Fibroblast of the conjunctiva (primary cell): ENCODE measurements around the gene SCN3A.

ENCODE experiments used
- DNase-seq: peaks from one replicate; pipeline ENCODE4 v3.0.0-alpha.2; 2010; ENCODE audit warnings: low read depth

SCN3A gene

GRCh38 chr2:165056564-165056963, 147.3 kb downstream of the SCN3A start:
- DNase-seq = no peak

- no peak for DNase-seq
These were observed 148.6 kb downstream of the SCN3A start for GRCh38 chr2:165055082-165055851.

DNA sequence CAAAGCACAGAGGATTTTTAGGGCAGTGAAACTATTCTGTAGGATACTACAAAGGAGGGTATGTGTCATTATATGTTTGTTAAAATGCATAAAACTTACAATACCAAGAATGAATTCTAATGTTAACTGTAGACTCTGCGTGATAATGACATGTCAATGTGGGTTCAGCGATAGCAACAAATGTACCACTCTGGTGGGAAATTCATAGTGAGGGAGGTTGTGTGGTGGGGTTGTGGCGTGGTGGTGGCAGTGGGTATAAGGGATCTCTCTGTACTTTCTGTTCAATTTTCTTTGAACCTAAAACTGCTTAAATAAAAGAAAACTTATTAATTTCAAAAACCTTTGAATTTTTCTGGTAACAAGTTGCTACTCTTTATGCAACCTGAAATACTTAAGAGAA, 149.2 kb downstream of the SCN3A start:
- no peak for DNase-seq

- no peak for DNase-seq
These were observed 159.1 kb downstream of the SCN3A start for GRCh38 chr2:165044505-165045303.
